GM12874 (cell line): Measurements from ENCODE around the gene MAP2K3.
A peak's percentile ranks its signal among the peaks of the same experiment; 100 is the strongest.

Source experiments
- TF ChIP-seq, protein P1 (sequence below): IDR thresholded peaks from 2 replicates; pipeline ENCODE4 v1.5.1; 2011; ENCODE audit warnings: low read depth, mild to moderate bottlenecking, control low read depth, low read length, moderate library complexity; ENCODE audit not compliant: insufficient read depth

Gene MAP2K3

DNA sequence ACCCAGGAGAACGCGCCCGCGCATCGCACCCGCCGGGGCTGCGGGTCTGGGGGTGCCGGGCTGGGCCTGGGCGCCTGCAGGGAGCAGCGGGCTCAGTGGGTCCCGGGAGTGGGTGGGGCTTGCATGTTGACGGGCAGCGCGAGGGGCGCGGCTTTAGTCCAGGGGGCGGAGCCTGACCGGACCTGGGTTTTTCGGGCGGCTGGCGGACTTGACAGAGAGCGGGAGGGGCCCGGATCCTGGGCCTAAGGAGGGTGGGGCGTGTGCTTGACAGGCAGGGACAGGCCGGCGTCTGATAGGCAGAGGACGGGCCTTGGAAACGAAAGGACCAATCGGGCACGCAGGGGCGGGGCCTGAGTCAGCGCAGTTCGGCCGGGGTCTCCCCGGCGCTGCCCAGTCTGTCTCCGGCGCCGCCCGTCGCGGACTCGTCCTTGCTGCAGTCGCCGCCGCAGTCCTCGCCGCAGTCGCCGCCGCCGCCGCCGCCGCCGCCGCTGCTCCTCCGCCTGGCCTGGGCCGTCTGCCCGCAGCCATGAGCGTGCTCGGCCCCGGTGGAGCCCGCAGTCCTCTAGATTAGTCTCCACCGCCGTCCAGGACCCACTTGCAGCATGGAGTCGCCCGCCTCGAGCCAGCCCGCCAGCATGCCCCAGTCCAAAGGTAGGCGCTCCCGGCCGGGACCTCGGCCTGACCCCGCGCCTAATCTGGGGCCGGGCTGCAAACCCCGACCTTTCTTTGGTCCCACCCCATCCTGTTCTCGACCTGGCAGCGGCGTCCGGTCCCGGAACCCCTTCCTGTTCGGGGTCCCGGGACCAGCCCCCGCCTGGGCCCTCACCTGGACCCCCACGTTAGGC lies at the start of gene MAP2K3:
Gene MAP2K3, plus strand, starts transcription at position 393 of the 845 bp plus-strand sequence. Its CDS starts 210 bp downstream, at position 603.
- TF ChIP-seq, protein P1, sequence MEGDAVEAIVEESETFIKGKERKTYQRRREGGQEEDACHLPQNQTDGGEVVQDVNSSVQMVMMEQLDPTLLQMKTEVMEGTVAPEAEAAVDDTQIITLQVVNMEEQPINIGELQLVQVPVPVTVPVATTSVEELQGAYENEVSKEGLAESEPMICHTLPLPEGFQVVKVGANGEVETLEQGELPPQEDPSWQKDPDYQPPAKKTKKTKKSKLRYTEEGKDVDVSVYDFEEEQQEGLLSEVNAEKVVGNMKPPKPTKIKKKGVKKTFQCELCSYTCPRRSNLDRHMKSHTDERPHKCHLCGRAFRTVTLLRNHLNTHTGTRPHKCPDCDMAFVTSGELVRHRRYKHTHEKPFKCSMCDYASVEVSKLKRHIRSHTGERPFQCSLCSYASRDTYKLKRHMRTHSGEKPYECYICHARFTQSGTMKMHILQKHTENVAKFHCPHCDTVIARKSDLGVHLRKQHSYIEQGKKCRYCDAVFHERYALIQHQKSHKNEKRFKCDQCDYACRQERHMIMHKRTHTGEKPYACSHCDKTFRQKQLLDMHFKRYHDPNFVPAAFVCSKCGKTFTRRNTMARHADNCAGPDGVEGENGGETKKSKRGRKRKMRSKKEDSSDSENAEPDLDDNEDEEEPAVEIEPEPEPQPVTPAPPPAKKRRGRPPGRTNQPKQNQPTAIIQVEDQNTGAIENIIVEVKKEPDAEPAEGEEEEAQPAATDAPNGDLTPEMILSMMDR: no peak

DNA sequence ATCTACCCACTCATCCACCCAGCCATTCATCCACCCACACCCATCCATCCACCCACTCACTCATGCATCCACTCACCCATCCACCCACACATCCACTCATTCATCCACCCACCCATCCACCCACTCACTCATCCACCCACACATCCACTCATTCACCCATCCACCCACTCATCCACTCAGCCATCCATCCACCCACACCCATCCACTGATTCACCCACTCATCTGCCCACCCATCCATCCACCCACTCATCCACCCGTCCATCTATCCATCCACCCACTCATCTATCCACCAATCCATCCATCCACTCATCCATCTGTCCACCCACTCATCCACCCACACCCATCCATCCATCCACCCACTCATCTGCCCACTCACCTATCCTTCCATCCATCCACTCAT lies 48.6 kb upstream of the MAP2K3 start:
- TF ChIP-seq, protein P1: no peak

DNA sequence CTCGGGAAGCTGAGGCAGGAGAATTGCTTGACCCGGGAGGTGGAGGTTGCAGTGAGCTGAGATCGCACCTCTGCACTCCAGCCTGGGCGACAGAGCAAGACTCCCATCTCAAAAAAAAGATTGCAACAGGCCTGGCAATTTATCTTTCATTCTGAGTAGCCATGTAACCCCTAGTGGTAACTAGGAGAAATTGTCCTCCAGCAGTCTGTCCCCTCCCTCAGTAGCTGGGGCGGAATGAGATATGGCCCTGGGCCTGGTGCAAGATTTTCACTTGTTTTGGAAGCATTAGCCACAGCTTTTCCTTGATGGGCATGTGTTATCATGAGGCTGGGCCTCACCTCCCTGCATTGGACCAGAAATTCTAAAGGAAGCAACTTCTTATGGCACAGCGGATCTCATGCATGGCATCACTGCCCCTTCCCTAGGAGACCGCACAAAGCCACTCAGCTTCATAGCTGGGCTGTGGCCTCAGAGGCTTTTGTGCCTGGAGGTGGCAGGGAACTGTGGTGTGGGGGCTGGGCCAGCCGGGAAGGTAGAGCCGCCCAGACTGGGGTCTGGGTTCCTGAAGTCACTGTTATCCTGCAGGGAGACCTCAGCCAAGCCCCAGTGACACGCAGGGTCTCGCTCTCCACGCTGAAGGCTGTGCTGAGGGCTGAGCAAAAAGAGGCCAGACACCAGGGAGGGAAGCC lies 44.7 kb upstream of the MAP2K3 start:
- TF ChIP-seq, protein P1: peak; percentile 50

DNA sequence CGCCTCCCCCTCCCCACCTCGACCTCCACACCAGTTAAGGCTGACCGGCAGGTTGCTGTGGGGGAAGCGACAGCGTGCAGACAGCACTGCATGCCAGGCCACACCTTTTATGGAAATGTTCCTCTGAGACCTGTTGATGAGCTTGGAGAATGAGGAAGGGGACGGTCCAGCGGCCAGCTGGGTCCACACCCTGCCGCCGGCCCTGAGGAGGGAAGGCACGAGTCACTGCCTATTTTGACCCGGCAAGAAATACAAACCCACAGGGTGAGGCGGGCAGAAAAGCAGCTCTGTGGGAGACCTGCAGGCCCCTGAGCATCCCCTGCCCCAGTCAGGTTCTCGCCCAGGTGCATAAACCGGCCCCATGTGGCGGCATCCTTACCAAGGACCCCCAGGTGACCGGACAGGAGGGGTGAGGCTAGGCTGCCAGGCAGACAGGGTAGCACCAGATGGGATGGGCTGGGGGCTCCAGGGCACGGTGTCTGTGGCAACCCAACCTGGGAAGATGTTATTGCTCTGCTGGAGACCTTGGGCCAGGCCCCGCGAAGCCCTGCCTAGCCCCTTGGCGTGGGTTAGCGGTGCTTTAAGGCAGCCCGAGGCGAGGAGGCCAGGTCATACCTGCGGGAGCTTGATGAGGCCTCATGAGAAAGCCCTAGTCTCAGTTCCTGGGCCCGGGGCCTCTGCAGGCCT lies 44.0 kb upstream of the MAP2K3 start:
- TF ChIP-seq, protein P1: no peak

DNA sequence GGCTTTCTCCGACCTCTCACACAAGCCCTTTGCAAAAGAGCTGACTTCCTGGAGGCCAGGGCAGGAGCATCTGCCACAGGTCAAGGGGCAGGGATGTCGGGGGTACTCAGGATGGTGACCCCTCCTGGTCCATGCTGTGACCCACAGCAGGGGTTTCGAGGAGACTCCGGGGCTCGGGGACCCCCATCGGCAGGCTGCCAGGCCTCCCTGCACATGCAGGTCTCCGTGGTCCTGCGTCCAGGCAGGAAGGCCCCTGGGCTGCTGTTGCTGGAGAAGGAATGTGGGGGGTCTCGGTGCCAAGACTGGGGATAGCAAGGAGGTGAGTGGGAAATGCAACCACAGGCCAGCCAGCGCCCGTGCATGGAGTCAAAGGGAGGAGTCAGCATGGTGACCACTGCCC lies 42.9 kb upstream of the MAP2K3 start:
- TF ChIP-seq, protein P1: no peak

DNA sequence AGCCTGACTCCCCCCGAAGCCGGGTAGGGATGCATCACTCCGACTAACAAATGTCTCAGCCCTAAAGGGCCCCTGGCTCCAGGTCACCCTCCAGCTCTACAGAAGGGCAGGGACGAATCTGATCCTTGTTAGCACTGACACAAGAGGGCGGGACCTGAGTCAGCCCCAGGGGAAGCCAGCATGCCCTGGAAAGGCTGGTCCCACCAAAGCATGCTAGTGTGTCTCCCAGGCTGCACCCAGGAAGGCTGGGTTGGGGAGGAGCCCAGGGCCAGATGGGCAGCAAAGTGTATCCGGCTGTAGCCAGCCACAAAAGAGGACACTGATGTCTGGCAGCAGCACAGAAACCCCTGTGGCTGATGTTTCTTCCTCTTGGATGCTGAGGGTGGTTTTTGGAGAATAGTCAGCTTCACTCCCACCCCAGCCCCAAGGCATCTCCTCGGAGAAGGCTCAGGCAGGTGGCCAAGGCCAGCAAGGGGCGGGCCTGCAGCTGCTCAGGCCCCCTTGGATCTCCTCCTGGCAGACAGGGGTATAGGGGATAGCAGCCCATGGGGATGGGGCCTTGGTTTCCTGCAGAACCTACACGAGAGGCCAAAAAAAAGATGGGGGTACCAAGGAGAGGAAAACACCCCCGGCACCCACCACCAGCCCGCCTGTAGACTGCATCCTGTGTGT lies 42.3 kb upstream of the MAP2K3 start:
- TF ChIP-seq, protein P1: no peak
